RWPE2 (cell line): Measurements from ENCODE around the gene NUDT13.
A peak's percentile ranks its signal among the peaks of the same experiment; 100 is the strongest.

Experiments
- ATAC-seq: fragments of 200-7000 bp; cut with Tn5 transposase; 3 replicates; pipeline ENCODE4 v1.9.1; 2021; ENCODE audit warnings: low read depth
- DNase-seq: peaks from one replicate; pipeline ENCODE4 v3.0.0-alpha.2; 2020; ENCODE audit warnings: low spot score
- H3K27ac ChIP-seq: fragments of 450-650 bp; 2 replicates; pipeline ENCODE4 v1.5.1; 2017; ENCODE audit warnings: mild to moderate bottlenecking; ENCODE audit not compliant: poor library complexity, severe bottlenecking
- H3K27me3 ChIP-seq: fragments of 250-450 bp; sonication (Bioruptor Pico); 2 replicates; pipeline ENCODE4 v1.5.1; 2021; ENCODE audit warnings: mild to moderate bottlenecking, moderate library complexity; ENCODE audit not compliant: insufficient read depth, poor library complexity, severe bottlenecking
- H3K36me3 ChIP-seq: fragments of 250-450 bp; sonication (Bioruptor Pico); 2 replicates; pipeline ENCODE4 v1.5.1; 2020; ENCODE audit warnings: low read depth, mild to moderate bottlenecking, moderate library complexity
- H3K4me1 ChIP-seq: fragments of 250-450 bp; sonication (Bioruptor Pico); 2 replicates; pipeline ENCODE4 v1.5.1; 2021; ENCODE audit warnings: mild to moderate bottlenecking, moderate library complexity; ENCODE audit not compliant: insufficient read depth, poor library complexity, severe bottlenecking
- H3K4me3 ChIP-seq: fragments of 250-450 bp; sonication (Bioruptor Pico); 2 replicates; pipeline ENCODE4 v1.5.1; 2021; ENCODE audit warnings: mild to moderate bottlenecking, moderate library complexity; ENCODE audit not compliant: severe bottlenecking
- H3K9me3 ChIP-seq: fragments of 250-450 bp; sonication (Bioruptor Pico); 2 replicates; pipeline ENCODE4 v1.5.1; 2021; ENCODE audit warnings: mild to moderate bottlenecking, moderate library complexity; ENCODE audit not compliant: severe bottlenecking
- TF ChIP-seq, protein P1 (sequence below): fragments of 450-650 bp; IDR thresholded peaks from one replicate; pipeline ENCODE4 v1.5.1; 2017; ENCODE audit warnings: mild to moderate bottlenecking, moderate library complexity; ENCODE audit not compliant: poor library complexity, severe bottlenecking

Gene NUDT13

DNA sequence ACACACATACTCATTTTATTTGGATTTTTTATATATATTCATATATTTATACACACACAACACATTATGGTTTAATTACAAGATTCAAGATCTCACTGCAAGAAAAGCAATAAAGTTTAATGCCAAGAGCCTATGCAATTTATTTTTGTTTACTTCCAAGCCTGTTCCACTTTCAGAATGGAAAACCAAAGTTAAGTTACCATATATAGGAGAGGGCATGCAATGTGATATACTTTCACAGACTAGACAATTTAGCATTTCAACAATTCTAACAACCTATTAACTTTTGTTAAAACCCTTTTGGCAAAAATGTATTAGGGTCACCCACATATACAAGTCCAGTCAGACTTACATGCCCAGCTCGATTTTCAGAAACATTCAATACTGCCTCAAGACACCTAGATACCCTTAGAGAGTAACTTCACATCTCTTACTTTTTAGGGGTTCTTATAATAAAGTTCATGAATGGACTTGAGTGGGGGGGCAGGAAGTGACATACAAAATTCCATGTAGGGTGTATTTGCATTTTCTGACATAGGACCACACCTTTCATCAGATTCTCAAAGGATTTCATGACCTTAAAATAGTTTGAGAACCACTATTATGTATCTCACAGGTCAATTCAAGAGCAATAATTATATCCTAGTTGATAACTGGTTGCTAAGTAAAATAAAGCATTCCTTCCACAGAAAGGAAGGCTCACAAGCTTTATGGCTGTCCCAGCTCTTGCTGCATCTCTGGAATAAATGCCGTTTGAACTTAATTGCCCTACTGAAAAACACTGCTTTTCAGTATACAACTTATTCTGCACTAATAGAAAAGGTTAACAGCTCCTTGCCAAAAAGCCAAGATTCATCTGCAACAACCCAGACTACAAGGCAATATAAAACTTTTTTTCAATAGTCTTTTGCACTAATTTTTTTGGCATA is 16.1 kb upstream of the NUDT13 start:
- Histone ChIP-seq H3K27ac (peak overlapping the region; percentile 78), H3K27me3 (no peaks in the 10 kb centered on the region), H3K9me3 (no peaks in the 10 kb centered on the region), H3K4me3 (peak overlapping the region; percentile 78), H3K4me1 (peaks cover 7% of the 10 kb centered on the region), H3K36me3 (peaks cover 21% of the 10 kb centered on the region)
- no peak for DNase-seq
- TF ChIP-seq, protein P1, sequence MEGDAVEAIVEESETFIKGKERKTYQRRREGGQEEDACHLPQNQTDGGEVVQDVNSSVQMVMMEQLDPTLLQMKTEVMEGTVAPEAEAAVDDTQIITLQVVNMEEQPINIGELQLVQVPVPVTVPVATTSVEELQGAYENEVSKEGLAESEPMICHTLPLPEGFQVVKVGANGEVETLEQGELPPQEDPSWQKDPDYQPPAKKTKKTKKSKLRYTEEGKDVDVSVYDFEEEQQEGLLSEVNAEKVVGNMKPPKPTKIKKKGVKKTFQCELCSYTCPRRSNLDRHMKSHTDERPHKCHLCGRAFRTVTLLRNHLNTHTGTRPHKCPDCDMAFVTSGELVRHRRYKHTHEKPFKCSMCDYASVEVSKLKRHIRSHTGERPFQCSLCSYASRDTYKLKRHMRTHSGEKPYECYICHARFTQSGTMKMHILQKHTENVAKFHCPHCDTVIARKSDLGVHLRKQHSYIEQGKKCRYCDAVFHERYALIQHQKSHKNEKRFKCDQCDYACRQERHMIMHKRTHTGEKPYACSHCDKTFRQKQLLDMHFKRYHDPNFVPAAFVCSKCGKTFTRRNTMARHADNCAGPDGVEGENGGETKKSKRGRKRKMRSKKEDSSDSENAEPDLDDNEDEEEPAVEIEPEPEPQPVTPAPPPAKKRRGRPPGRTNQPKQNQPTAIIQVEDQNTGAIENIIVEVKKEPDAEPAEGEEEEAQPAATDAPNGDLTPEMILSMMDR = no peak
- ATAC-seq = no peak

DNA sequence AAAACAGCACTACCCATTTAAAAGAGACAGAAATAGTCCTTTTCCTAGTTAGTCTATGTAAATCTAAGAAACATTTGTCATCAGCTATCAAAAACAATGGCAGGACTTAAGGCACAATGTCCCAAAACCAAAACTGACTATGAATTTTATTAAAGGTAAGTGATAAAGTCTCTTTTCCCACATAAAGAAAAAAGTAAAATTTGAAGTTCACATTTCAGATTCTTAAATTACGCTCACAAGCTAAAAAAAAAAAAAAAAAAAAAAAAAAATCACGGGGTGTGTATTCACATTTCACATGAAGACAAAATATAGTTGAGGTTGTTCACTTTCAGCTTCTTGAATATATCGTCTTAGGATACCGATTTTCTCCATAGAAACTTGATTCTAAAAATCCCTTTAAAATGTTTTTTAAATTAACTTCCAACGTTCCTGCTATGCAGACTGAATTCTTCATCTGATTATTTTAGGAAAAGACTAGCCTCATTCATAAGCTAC is 15.2 kb upstream of the NUDT13 start:
- H3K9me3 ChIP-seq = no peaks in the 10 kb centered on the region
- TF ChIP-seq, protein P1 = no peak
- peaks cover 18% of the 10 kb centered on the region for H3K36me3 ChIP-seq
- no peak for ATAC-seq
- H3K4me3 ChIP-seq = peak overlapping the region; percentile 78
- H3K27ac ChIP-seq = peak overlapping the region; percentile 78
- no peak for DNase-seq
- peaks cover 7% of the 10 kb centered on the region for H3K4me1 ChIP-seq
- no peaks in the 10 kb centered on the region for H3K27me3 ChIP-seq

DNA sequence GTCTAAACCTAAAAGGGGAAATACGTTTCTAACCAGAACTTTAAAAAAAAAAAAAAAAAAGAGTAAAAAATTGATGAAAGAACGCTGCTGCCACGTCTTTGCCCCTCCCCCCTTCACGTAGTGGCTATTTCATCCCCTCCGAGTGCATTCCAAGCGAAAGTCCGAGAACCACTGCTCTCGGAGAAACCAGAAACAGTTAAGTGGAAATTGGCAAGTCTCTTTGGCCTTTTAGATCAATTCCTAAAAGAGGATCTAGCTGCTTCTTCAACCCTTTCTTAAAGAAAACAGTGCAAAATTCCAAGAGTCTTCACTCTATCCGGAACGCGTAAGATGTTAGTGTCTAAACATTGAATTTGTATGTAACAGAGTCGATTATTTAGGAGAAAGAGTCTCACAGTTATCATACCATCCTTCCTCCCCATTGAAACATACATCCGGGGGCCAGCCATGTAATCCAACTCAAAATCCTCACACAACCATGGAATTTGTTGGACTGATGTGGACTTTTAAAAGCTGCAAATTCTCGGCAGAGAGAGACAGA is 14.7 kb upstream of the NUDT13 start:
- Histone ChIP-seq H3K27ac (peak overlapping the region; percentile 78), H3K36me3 (peaks cover 14% of the 10 kb centered on the region), H3K4me3 (peak overlapping the region; percentile 78), H3K27me3 (no peaks in the 10 kb centered on the region), H3K9me3 (no peaks in the 10 kb centered on the region), H3K4me1 (peaks cover 6% of the 10 kb centered on the region)
- TF ChIP-seq, protein P1 = no peak
- peak; percentile 5; the same call in 1 of the 3 replicates for ATAC-seq
- DNase-seq = no peak

DNA sequence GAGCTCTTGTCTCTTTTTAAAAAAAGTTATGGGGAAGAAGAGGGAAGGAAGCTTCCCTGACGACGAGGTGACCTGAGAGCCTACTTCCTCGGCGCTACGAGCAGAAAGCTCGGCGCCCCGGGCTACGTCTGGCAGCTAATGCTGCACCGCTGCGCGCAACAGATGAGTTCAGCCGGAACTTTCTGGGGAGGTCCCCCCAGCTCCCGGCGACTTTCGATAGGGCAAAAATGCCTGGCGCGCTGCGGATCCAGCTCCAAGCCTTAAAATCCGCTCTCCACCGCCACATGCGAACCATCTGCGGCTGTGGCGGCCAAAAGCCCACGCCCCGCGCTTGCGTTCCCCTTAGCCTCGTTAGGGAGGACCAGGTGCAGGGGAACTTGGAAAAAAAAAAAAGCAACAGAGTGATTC is 14.2 kb upstream of the NUDT13 start:
- H3K27ac ChIP-seq = peak overlapping the region; percentile 78
- peak; percentile 39 for ATAC-seq
- TF ChIP-seq, protein P1 = no peak

More for the DNA sequence above, 14.2 kb upstream of the NUDT13 start:
- Histone ChIP-seq H3K9me3 (no peaks in the 10 kb centered on the region), H3K4me1 (peaks cover 5% of the 10 kb centered on the region), H3K27me3 (no peaks in the 10 kb centered on the region), H3K36me3 (peaks cover 12% of the 10 kb centered on the region), H3K4me3 (peak overlapping the region; percentile 78)
- peak; percentile 70 for DNase-seq
